Measurements from ENCODE around the gene SGCD.

The SGCD gene

DNA sequence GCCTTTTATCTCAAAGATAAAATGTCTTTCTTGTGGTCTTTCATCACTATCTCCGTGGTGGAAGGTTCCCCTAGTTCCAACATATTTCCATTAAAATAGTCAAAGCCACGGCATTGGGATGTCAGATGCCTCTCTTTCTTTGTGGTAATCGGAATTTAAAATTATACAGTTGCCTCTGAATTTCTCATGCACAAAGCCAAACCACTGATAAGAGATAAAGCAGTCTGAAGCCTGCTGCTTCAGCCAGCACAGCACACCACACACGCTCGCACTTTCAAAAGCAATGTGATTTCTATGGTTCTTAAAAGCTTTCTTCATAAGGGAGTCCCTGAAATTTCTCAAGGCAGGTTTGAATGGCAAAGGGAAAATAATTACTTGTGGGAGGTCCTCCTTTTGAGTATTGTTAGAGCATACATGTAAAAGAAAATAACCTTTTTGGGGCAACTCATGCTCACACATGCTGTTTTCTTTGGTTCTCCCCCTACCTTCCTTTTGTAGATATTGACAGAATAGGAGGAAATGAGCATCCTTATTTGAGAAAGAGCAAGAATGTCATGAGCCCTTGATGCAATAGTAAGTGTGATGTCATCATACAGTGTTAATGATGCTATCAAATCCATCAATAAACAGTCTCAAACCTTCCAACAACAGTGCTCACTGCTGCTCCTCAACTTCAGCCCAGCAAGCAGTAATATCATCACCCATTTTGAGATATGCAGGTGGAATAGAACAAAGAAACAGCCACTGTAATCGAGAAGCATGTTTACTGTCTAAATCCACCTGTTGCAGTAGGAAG, 437.4 kb downstream of the SGCD start:
- TF ChIP-seq, protein P1, sequence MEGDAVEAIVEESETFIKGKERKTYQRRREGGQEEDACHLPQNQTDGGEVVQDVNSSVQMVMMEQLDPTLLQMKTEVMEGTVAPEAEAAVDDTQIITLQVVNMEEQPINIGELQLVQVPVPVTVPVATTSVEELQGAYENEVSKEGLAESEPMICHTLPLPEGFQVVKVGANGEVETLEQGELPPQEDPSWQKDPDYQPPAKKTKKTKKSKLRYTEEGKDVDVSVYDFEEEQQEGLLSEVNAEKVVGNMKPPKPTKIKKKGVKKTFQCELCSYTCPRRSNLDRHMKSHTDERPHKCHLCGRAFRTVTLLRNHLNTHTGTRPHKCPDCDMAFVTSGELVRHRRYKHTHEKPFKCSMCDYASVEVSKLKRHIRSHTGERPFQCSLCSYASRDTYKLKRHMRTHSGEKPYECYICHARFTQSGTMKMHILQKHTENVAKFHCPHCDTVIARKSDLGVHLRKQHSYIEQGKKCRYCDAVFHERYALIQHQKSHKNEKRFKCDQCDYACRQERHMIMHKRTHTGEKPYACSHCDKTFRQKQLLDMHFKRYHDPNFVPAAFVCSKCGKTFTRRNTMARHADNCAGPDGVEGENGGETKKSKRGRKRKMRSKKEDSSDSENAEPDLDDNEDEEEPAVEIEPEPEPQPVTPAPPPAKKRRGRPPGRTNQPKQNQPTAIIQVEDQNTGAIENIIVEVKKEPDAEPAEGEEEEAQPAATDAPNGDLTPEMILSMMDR (IDR thresholded peaks at IDR 0.05; ENCODE audit: low read depth, low read length), result no peak
- no peak for DNase-seq
- H3K36me3 ChIP-seq, result no peaks in the 10 kb centered on the region; the same call in 1 of the 2 replicates
- no peaks in the 10 kb centered on the region for H3K27me3 ChIP-seq (ENCODE audit: insufficient read depth, low read depth, severe bottlenecking)
- no peak overlapping the region for H3K27ac ChIP-seq
- no peak overlapping the region for H3K4me3 ChIP-seq (ENCODE audit: low read depth, low read length)
- no peaks in the 10 kb centered on the region for H3K9me3 ChIP-seq (ENCODE audit: severe bottlenecking)

DNA sequence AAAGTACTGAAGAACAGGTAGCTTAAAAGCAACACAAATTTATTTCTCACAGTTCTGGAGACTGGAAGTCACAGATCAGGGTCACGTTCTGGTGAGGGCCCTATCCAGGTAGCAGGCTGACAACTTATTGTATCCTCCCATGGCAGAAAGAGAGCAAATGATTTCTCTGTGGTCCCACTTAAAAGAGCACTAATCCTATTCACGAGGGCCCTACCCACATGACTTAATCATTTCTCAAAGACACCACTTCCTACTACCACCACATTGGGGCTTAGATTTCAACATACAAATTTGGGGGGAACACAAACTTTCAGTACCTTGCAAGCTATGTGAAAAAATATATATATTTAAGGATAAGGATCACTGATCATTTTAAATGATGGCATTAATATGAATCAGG, 447.3 kb downstream of the SGCD start:
- TF ChIP-seq, protein P1 (IDR thresholded peaks at IDR 0.05; ENCODE audit: low read depth, low read length), result no peak
- DNase-seq, result no peak
- Histone ChIP-seq H3K36me3 (no peaks in the 10 kb centered on the region), H3K9me3 (ENCODE audit: severe bottlenecking) (no peaks in the 10 kb centered on the region), H3K4me3 (ENCODE audit: low read depth, low read length) (no peak overlapping the region), H3K27me3 (ENCODE audit: insufficient read depth, low read depth, severe bottlenecking) (no peaks in the 10 kb centered on the region), H3K27ac (no peak overlapping the region)

DNA sequence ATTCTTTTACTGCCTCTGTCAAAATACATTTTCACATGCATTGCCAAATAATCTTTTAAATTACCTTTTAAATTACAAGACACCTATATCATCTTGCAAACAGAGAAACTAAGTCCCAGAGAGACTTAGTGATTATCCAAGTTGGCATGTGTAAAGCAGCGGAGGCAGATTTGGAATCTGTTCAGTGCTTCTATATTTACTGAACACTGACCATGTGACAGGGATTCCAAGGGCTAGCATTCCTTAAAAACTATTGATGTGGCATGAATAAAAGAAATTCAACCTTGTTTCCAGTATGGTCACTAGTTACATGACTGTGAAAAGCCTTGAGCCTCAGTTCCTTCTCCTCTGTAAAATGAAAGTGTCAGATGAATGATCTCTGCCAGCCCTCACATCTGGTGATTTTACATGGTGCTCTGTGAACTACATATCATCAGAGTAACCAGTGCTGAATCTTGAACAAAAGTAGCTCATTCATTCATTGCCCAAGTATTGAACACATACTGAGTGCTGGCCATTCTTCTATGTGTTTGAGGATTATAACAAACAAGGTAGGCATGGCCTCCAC, 451.3 kb downstream of the SGCD start:
- Histone ChIP-seq H3K27ac (no peak overlapping the region), H3K36me3 (no peaks in the 10 kb centered on the region), H3K27me3 (ENCODE audit: insufficient read depth, low read depth, severe bottlenecking) (no peaks in the 10 kb centered on the region), H3K9me3 (ENCODE audit: severe bottlenecking) (no peaks in the 10 kb centered on the region), H3K4me3 (ENCODE audit: low read depth, low read length) (no peak overlapping the region)
- TF ChIP-seq, protein P1 (IDR thresholded peaks at IDR 0.05; ENCODE audit: low read depth, low read length), result no peak
- DNase-seq, result no peak

DNA sequence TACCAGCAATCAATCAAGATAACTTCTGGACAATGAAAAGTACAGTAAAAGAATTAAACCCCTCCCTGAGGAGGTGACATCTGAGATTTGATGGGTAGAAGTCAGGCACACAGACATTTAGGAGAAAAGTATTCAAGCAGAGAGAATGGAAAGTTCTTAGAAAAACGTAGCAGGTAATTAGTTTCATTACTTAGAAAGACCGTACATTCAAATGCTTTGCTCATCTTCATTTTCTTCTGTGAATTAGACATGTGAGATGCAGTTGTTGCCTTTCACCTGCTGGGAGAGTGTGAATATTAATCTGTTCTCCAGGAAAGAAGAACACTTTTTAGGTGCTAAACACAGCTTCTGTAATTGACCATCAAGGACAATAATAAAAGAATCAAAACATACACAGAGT, 451.8 kb downstream of the SGCD start:
- no peaks in the 10 kb centered on the region for H3K36me3 ChIP-seq
- H3K4me3 ChIP-seq (ENCODE audit: low read depth, low read length), result no peak overlapping the region
- no peaks in the 10 kb centered on the region for H3K27me3 ChIP-seq (ENCODE audit: insufficient read depth, low read depth, severe bottlenecking)
- no peak for DNase-seq
- TF ChIP-seq, protein P1 (IDR thresholded peaks at IDR 0.05; ENCODE audit: low read depth, low read length), result no peak
- H3K9me3 ChIP-seq (ENCODE audit: severe bottlenecking), result no peaks in the 10 kb centered on the region
- no peak overlapping the region for H3K27ac ChIP-seq

DNA sequence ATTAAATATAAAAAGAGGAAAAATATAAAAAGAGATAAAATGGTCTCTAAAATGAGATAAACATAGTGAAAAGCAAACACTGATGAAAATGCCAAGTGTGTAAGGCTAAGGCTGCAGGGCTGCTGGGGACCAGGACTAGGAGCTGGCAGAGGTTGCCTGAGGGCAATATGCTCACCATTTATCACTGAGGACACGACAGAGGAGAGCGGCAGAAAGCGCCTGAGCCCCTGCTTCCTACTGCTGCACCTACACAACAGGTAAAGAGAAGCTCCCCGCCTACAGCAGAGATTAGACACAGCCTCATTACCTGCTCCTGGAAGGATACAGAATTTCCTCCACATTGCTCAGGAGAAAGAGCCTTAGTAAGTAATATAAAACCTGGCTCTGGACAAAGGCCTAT, 452.5 kb downstream of the SGCD start:
- Histone ChIP-seq H3K4me3 (ENCODE audit: low read depth, low read length) (no peak overlapping the region), H3K27me3 (ENCODE audit: insufficient read depth, low read depth, severe bottlenecking) (no peaks in the 10 kb centered on the region), H3K36me3 (no peaks in the 10 kb centered on the region), H3K27ac (no peak overlapping the region), H3K9me3 (ENCODE audit: severe bottlenecking) (no peaks in the 10 kb centered on the region)
- DNase-seq, result no peak
- TF ChIP-seq, protein P1 (IDR thresholded peaks at IDR 0.05; ENCODE audit: low read depth, low read length), result no peak

All from WERI-Rb-1 (cell line).